EL (cell line): Measurements from ENCODE around the gene MLLT11.

Experiments used
- DNase-seq: peaks from one replicate; pipeline ENCODE4 v3.0.0-alpha.2; 2016

MLLT11 gene

GRCh38 chr1:151058692-151059091, 1.5 kb upstream of the MLLT11 start:
- peak; percentile 26 for DNase-seq

GRCh38 chr1:151059109-151060006, 839 bp upstream of the MLLT11 start, which contains the start of gene CDC42SE1:
TSS of gene CDC42SE1 (minus strand) at chr1:151059622. CDS start at chr1:151055730, 3,892 bp downstream.
- DNase-seq = peak; percentile 83

- peak; percentile 13 for DNase-seq
Measured at GRCh38 chr1:151060657-151061421, 642 bp downstream of the MLLT11 start.

GRCh38 chr1:151061704-151062103, 1.5 kb downstream of the MLLT11 start:
- no peak for DNase-seq

- peak; percentile 82 for DNase-seq
Measured at GRCh38 chr1:151062741-151063371, 2.7 kb downstream of the MLLT11 start.

- no peak for DNase-seq
Measured at GRCh38 chr1:151065089-151065645, 5.0 kb downstream of the MLLT11 start.

- DNase-seq = no peak
Measured at GRCh38 chr1:151067185-151067584, 7.0 kb downstream of the MLLT11 start.

- no peak for DNase-seq
Measured at GRCh38 chr1:151069103-151069486, 8.9 kb downstream of the MLLT11 start.

- peak; percentile 95 for DNase-seq
Measured at GRCh38 chr1:151070474-151071276, 10.5 kb downstream of the MLLT11 start, which contains the start of gene GABPB2. TSS of gene GABPB2 (plus strand) at chr1:151070761. CDS start at chr1:151088190, 17,429 bp downstream.

- DNase-seq = no peak
Measured at GRCh38 chr1:151072224-151072623, 12.0 kb downstream of the MLLT11 start.

GRCh38 chr1:151085953-151086559, 25.9 kb downstream of the MLLT11 start:
- no peak for DNase-seq

- DNase-seq = peak; percentile 18
Measured at GRCh38 chr1:151097426-151097825, 37.2 kb downstream of the MLLT11 start.

GRCh38 chr1:151098126-151098525, 37.9 kb downstream of the MLLT11 start:
- DNase-seq = no peak

- DNase-seq = no peak
Measured at GRCh38 chr1:151104630-151105029, 44.4 kb downstream of the MLLT11 start.

GRCh38 chr1:151106894-151107293, 46.7 kb downstream of the MLLT11 start:
- DNase-seq = peak; percentile 70

- DNase-seq = no peak
Measured at GRCh38 chr1:151108331-151108730, 48.1 kb downstream of the MLLT11 start.

GRCh38 chr1:151113877-151114276, 53.7 kb downstream of the MLLT11 start:
- no peak for DNase-seq
